SH-SY5Y (cell line): ENCODE results near the gene RPL15.

Source experiments
- GATA2 ChIP-seq: IDR thresholded peaks from 2 replicates; pipeline ENCODE4 v1.6.1; 2011; ENCODE audit warnings: mild to moderate bottlenecking, low read depth, low read length
- GATA3 ChIP-seq: IDR thresholded peaks from 2 replicates; pipeline ENCODE4 v1.6.1; 2011; ENCODE audit warnings: low read depth, mild to moderate bottlenecking, low read length, moderate library complexity

GRCh38 chr3:23889386-23889785 lies 27.5 kb upstream of the RPL15 start:
- TF ChIP-seq GATA3 (no peak), GATA2 (no peak)
